A549 (cell line): ENCODE data around the gene PLPP6. TPM values are rescaled to one million over a fixed set of nuclear protein-coding genes. Genes with fewer than 3 reads are reported as not detected.
A peak's percentile ranks its signal among the peaks of the same experiment; 100 is the strongest.

Experiments used
- ATAC-seq, 2 experiments: fragments of 200-7000 bp in 1 of 2; fragments of >200 bp in 1 of 2; cut with Nextera tagmentation in 1 of 2; cut with Tn5 transposase in 1 of 2; 3 replicates each; pipeline versions ENCODE4 v1.8.0 to v1.9.1; 2018 to 2020; ENCODE audit warnings: mild to moderate bottlenecking in 1 of 2, moderate library complexity in 1 of 2
- CTCF ChIA-PET: fragments of 300-600 bp; sonication (Branson Sonifier 250); formaldehyde crosslinking; extraction: SDS; loops from one replicate; lab custom pipeline; 2021; ENCODE audit warnings: antibody characterized with exemption, inconsistent platforms; lab: Yijun Ruan, JAX
- POLR2A ChIA-PET: fragments of 350-600 bp; formaldehyde crosslinking; extraction: SDS; loops from one replicate; lab custom pipeline; 2021; ENCODE audit warnings: antibody characterized with exemption, inconsistent platforms; lab: Yijun Ruan, JAX
- DNase-seq, 2 experiments: peaks; one replicate each; pipeline versions ENCODE4 v3.0.0 to v3.0.0-alpha.2; 2011 to 2016; ENCODE audit warnings: low read depth in 1 of 2, low spot score in 1 of 2
- FAIRE-seq: peaks from 2 replicates; lab custom pipeline; 2011; peaks lifted over from hg19 to GRCh38; lab: Jason Lieb, UNC
- H3K27ac ChIP-seq, 2 experiments: fragments of >200 bp; sonication (Bioruptor Twin); formaldehyde crosslinking; 3 replicates each; pipeline ENCODE4 v1.5.1; 2016 to 2017
- H3K4me1 ChIP-seq: fragments of >200 bp; sonication (Bioruptor Twin); formaldehyde crosslinking; 3 replicates; pipeline ENCODE4 v1.6.1; 2016
- H3K4me2 ChIP-seq: fragments of >200 bp; sonication (Bioruptor Twin); formaldehyde crosslinking; 3 replicates; pipeline ENCODE4 v1.6.1; 2016
- H3K4me3 ChIP-seq: fragments of >200 bp; sonication (Bioruptor Twin); formaldehyde crosslinking; 3 replicates; pipeline ENCODE4 v1.5.1; 2016
- H3K9me3 ChIP-seq: fragments of >200 bp; sonication (Bioruptor Twin); formaldehyde crosslinking; 3 replicates; pipeline ENCODE4 v1.6.1; 2016
- CEBPB ChIP-seq, 2 experiments: fragments of >200 bp in 1 of 2; sonication (Bioruptor Twin) in 1 of 2; formaldehyde crosslinking in 1 of 2; IDR thresholded peaks; 2 replicates each; pipeline ENCODE4 v1.6.1; 2012 to 2016
- CHD2 ChIP-seq: fragments of 150-350 bp; IDR thresholded peaks from 2 replicates; pipeline ENCODE4 v1.6.1; 2014; ENCODE audit warnings: low read length; ENCODE audit not compliant: partially characterized antibody
- EP300 ChIP-seq, 2 experiments: fragments of >200 bp; sonication (Bioruptor Twin); formaldehyde crosslinking; IDR thresholded peaks; 2 replicates in 1 of 2; 3 replicates in 1 of 2; pipeline ENCODE4 v1.6.1; 2016 to 2017
- FOXS1 ChIP-seq: fragments of 250-450 bp; sonication (Bioruptor Pico); IDR thresholded peaks from 2 replicates; pipeline ENCODE4 v1.5.0; 2020; ENCODE audit warnings: mild to moderate bottlenecking, moderate library complexity
- GATA3 ChIP-seq: IDR thresholded peaks from 2 replicates; pipeline ENCODE4 v1.6.1; 2012; ENCODE audit warnings: borderline replicate concordance
- HOXA7 ChIP-seq: fragments of 250-450 bp; sonication (Bioruptor Pico); IDR thresholded peaks from 2 replicates; pipeline ENCODE4 v1.5.0; 2020; ENCODE audit warnings: mild to moderate bottlenecking, moderate library complexity
- HOXB13 ChIP-seq: fragments of 250-450 bp; sonication (Bioruptor Pico); IDR thresholded peaks from 2 replicates; pipeline ENCODE4 v1.5.0; 2020; ENCODE audit warnings: low read depth, mild to moderate bottlenecking, moderate library complexity
- HOXB5 ChIP-seq: fragments of 250-450 bp; sonication (Bioruptor Pico); IDR thresholded peaks from 2 replicates; pipeline ENCODE4 v1.5.0; 2020; ENCODE audit warnings: mild to moderate bottlenecking, moderate library complexity
- JUNB ChIP-seq: fragments of >200 bp; sonication (Bioruptor Twin); formaldehyde crosslinking; IDR thresholded peaks from 2 replicates; pipeline ENCODE4 v1.6.1; 2016
- MAFK ChIP-seq: fragments of 450-650 bp; IDR thresholded peaks from 2 replicates; pipeline ENCODE4 v1.6.1; 2014; ENCODE audit not compliant: partially characterized antibody
- MAZ ChIP-seq: fragments of 150-350 bp; IDR thresholded peaks from 2 replicates; pipeline ENCODE4 v1.6.1; 2014; ENCODE audit warnings: antibody characterized with exemption, low read depth, low read length, borderline replicate concordance
- NPAS2 ChIP-seq: fragments of 250-450 bp; sonication (Bioruptor Pico); IDR thresholded peaks from 2 replicates; pipeline ENCODE4 v1.8.0; 2022; ENCODE audit warnings: mild to moderate bottlenecking, moderate library complexity, borderline replicate concordance
- NR3C1 ChIP-seq: fragments of >200 bp; sonication (Bioruptor Twin); formaldehyde crosslinking; IDR thresholded peaks from 3 replicates; pipeline ENCODE4 v1.6.1; 2017
- PHF8 ChIP-seq: fragments of 200-600 bp; sonication (generic); IDR thresholded peaks from 2 replicates; pipeline ENCODE4 v1.6.1; 2016; ENCODE audit warnings: low read depth, mild to moderate bottlenecking, antibody characterized with exemption, moderate library complexity, borderline replicate concordance
- POLR2A ChIP-seq: IDR thresholded peaks from 2 replicates; pipeline ENCODE4 v1.6.1; 2012; ENCODE audit warnings: mild to moderate bottlenecking, low read length
- POLR2AphosphoS2 ChIP-seq: conservative IDR thresholded peaks from 2 replicates; pipeline ENCODE4 v1.6.1; 2012; ENCODE audit warnings: low read length, improper control_type of control experiment, inconsistent platforms
- REST ChIP-seq: fragments of 200-600 bp; sonication (generic); IDR thresholded peaks from 2 replicates; pipeline ENCODE4 v1.6.1; 2016; ENCODE audit warnings: antibody characterized with exemption, mild to moderate bottlenecking, moderate library complexity
- ZNF302 ChIP-seq: fragments of 250-450 bp; sonication (Bioruptor Pico); IDR thresholded peaks from 2 replicates; pipeline ENCODE4 v1.9.0; 2021; ENCODE audit warnings: inconsistent platforms, mild to moderate bottlenecking, moderate library complexity
- WGBS: methylation state at CpG from one replicate; pipeline ENCODE4 v1.1.6; 2017; ENCODE audit errors: missing lambda C conversion rate; 5-methylcytosine and 5-hydroxymethylcytosine counted together
- polyA plus RNA-seq, 4 experiments: library from polyadenylated mRNA; depleted of rRNA in 3 of 4; stranded (reverse); fragments of >200 nt; fragmentation: RNase III in 1 of 4; extraction: RNeasy Plus Mini Kit Qiagen cat#74134 plus additional on column Dnase treatment in 1 of 4; gene quantifications; 2 replicates in 3 of 4; 3 replicates in 1 of 4; pipeline ENCODE4 v1.2.3, GENCODE V29; 2011 to 2017
- TF ChIP-seq, protein P1 (sequence below): fragments of >200 bp; sonication (Bioruptor Twin); formaldehyde crosslinking; IDR thresholded peaks from 3 replicates; pipeline ENCODE4 v1.5.1; 2016
- TF ChIP-seq, protein P2 (sequence below): IDR thresholded peaks from 2 replicates; pipeline ENCODE4 v1.6.1; 2012

The PLPP6 gene
- polyA plus RNA-seq, 2 of the 4 experiments (the other 2 are of a cell fraction) = 11.2 to 13.5 TPM

- H3K4me1 ChIP-seq = peaks cover 21% of the 10 kb centered on the region
- POLR2A ChIA-PET = interaction anchor here (1.2 kb wide), 1 partner anchor 15 kb away, joined by 3 read pairs; the partner anchor contains the start of gene SPATA6L
- peak overlapping the region; percentile 98 for H3K4me2 ChIP-seq
- FAIRE-seq (no peak), ATAC-seq (no peak), DNase-seq (no peak)
- peak overlapping the region; percentile 59 for H3K4me3 ChIP-seq
- H3K9me3 ChIP-seq = no peaks in the 10 kb centered on the region
- peak overlapping the region; percentile 85 to 93 for H3K27ac ChIP-seq
- WGBS = 42% methylated on average over 2 of the region's 2 CpGs
- TF ChIP-seq POLR2AphosphoS2 = no peak
- no peak for TF ChIP-seq NPAS2 (CRISPR knock-in tag)
- TF ChIP-seq CHD2 = no peak
- TF ChIP-seq MAZ = no peak
- TF ChIP-seq REST = no peak
- TF ChIP-seq HOXB5 (CRISPR knock-in tag) = no peak
- TF ChIP-seq EP300 (IDR thresholded peaks at IDR 0.05) = no peak
- no peak for TF ChIP-seq MAFK
- TF ChIP-seq, protein P1, sequence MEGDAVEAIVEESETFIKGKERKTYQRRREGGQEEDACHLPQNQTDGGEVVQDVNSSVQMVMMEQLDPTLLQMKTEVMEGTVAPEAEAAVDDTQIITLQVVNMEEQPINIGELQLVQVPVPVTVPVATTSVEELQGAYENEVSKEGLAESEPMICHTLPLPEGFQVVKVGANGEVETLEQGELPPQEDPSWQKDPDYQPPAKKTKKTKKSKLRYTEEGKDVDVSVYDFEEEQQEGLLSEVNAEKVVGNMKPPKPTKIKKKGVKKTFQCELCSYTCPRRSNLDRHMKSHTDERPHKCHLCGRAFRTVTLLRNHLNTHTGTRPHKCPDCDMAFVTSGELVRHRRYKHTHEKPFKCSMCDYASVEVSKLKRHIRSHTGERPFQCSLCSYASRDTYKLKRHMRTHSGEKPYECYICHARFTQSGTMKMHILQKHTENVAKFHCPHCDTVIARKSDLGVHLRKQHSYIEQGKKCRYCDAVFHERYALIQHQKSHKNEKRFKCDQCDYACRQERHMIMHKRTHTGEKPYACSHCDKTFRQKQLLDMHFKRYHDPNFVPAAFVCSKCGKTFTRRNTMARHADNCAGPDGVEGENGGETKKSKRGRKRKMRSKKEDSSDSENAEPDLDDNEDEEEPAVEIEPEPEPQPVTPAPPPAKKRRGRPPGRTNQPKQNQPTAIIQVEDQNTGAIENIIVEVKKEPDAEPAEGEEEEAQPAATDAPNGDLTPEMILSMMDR = no peak
- TF ChIP-seq ZNF302 (CRISPR knock-in tag) = no peak
- no peak for TF ChIP-seq NR3C1
- no peak for TF ChIP-seq JUNB
- TF ChIP-seq, protein P2, sequence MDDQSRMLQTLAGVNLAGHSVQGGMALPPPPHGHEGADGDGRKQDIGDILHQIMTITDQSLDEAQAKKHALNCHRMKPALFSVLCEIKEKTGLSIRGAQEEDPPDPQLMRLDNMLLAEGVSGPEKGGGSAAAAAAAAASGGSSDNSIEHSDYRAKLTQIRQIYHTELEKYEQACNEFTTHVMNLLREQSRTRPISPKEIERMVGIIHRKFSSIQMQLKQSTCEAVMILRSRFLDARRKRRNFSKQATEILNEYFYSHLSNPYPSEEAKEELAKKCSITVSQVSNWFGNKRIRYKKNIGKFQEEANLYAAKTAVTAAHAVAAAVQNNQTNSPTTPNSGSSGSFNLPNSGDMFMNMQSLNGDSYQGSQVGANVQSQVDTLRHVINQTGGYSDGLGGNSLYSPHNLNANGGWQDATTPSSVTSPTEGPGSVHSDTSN = no peak
- no peak for TF ChIP-seq HOXA7 (CRISPR knock-in tag)
- TF ChIP-seq, all 56 proteins: peak for 0
- CTCF ChIA-PET = interaction anchor here (0.6 to 2.6 kb wide), 6 partner anchors 11 to 116 kb away, joined by 3 to 8 read pairs (median 4); partner anchors contain the start of genes AK3 and SPATA6L
Measured at GRCh38 chr9:4680750-4681149, 18.7 kb downstream of the PLPP6 start.

- ATAC-seq = no peak
- 94% methylated on average over 4 of the region's 4 CpGs for WGBS
- CTCF ChIA-PET = interaction anchor here (0.9 to 2.1 kb wide), 3 partner anchors 25 to 74 kb away, joined by 3 to 8 read pairs (median 3); partner anchors contain the start of gene AK3
- TF ChIP-seq PHF8 = no peak
- no peak for TF ChIP-seq HOXB13 (CRISPR knock-in tag)
- TF ChIP-seq POLR2A = no peak
- TF ChIP-seq CEBPB (IDR thresholded peaks at IDR 0.05) = no peak
- no peak for TF ChIP-seq GATA3
- TF ChIP-seq FOXS1 (CRISPR knock-in tag) = no peak
- TF ChIP-seq MAZ = no peak
- Histone ChIP-seq H3K27ac (no peak overlapping the region), H3K9me3 (no peaks in the 10 kb centered on the region), H3K4me3 (no peak overlapping the region), H3K4me2 (no peak overlapping the region), H3K4me1 (peaks cover 12% of the 10 kb centered on the region; the same call in 2 of the 3 replicates)
- POLR2A ChIA-PET = no interaction called here
- no peak for DNase-seq
- no peak for FAIRE-seq
Measured at GRCh38 chr9:4684820-4685219, 22.7 kb downstream of the PLPP6 start.
